ENCODE data around the gene CSRP1. TPM values are rescaled to one million over a fixed set of nuclear protein-coding genes. Genes with fewer than 3 reads are reported as not detected.
A peak's percentile ranks its signal among the peaks of the same experiment; 100 is the strongest.

The CSRP1 gene
- total RNA-seq, 2 donors from 2014 or later, result 2,051 to 3,060 TPM

DNA sequence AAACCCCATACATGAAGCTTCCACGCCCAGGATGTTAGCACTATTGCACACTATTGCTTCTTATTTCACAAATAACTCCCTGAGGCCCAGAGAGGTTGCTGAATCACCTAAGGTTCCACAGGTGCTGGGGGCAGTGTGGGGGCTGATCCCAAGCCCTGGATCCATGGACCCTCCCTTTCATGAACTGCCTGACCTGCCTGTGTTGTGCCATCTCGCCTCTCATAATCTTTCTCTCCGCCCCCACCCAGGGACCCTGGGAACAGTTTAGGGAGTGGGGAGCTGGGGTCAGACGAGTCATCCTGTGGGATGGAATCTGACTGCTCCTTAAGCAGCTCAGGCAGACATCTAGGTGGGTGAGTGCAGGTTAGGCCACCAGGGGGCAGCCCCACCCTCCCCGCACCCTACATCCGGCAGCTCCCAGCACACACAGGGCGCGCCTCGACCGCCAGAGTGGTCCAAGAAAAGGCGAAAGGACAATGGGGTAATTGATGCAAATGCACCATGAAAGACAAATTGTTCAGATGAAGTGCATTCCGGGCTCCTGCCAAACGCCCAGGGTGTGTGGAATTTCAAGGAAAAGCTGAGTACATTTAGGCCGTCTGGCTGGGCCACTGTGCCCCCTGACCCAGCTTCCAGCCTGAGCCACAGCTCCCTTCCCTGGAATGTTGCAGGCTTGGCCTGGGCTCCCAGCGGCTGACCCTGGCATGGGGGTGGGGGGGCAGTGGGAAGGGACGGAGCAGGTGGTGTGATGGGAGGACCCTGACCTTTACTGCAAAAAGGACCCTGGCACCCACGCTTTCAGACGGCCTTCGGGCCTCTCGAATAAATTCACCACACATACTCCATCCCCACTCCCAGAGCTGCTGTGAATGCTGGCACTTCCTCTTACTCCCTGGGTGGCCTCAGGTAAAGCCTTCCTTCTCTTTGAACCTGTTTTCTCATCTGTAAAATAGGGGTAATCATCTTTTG lies 58.7 kb downstream of the CSRP1 start:
- Histone ChIP-seq H3K27me3 (replicated peaks; ENCODE audit: insufficient read depth) (no peaks in the 10 kb centered on the region), H3K9me3 (no peaks in the 10 kb centered on the region), H3K36me3 (no peaks in the 10 kb centered on the region), H3K4me1 (ENCODE audit: control insufficient read depth in 1 of 2, low read depth in 2 of 2) (peaks cover 6 to 23% of the 10 kb centered on the region in 2 donors), H3K27ac (no peak overlapping the region), H3K4me3 (no peak overlapping the region)
- no peak for ATAC-seq (ENCODE audit: insufficient number of reproducible peaks, low FRiP score, low read depth)
- TF ChIP-seq, protein P1, sequence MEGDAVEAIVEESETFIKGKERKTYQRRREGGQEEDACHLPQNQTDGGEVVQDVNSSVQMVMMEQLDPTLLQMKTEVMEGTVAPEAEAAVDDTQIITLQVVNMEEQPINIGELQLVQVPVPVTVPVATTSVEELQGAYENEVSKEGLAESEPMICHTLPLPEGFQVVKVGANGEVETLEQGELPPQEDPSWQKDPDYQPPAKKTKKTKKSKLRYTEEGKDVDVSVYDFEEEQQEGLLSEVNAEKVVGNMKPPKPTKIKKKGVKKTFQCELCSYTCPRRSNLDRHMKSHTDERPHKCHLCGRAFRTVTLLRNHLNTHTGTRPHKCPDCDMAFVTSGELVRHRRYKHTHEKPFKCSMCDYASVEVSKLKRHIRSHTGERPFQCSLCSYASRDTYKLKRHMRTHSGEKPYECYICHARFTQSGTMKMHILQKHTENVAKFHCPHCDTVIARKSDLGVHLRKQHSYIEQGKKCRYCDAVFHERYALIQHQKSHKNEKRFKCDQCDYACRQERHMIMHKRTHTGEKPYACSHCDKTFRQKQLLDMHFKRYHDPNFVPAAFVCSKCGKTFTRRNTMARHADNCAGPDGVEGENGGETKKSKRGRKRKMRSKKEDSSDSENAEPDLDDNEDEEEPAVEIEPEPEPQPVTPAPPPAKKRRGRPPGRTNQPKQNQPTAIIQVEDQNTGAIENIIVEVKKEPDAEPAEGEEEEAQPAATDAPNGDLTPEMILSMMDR (IDR thresholded peaks at IDR 0.05), result peak; percentile 84
- DNase-seq (ENCODE audit: low spot score), result no peak

DNA sequence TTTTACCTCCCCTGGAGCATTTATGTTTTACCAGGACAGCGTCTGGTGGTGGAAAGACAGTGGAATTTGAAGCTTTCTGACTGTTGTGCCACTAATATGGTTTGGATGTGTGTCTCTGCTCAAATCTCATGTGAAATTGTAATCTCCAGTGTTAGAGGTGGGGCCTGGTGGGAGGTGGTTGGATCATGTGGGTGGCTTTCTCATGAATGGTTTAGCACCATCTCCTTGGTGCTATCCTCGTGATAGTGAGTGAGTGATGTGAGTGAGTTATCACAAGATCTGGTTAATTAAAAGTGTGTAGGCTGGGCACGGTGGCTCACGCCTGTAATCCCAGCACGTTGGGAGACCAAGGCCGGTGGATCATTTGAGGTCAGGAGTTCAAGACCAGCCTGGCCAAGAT lies 61.6 kb downstream of the CSRP1 start:
- TF ChIP-seq, protein P1 (IDR thresholded peaks at IDR 0.05), result no peak
- H3K9me3 ChIP-seq, result no peaks in the 10 kb centered on the region
- no peak overlapping the region for H3K4me3 ChIP-seq
- H3K27me3 ChIP-seq (replicated peaks; ENCODE audit: insufficient read depth), result no peaks in the 10 kb centered on the region
- no peaks in the 10 kb centered on the region for H3K36me3 ChIP-seq
- H3K27ac ChIP-seq, result no peak overlapping the region
- ATAC-seq (ENCODE audit: insufficient number of reproducible peaks, low FRiP score, low read depth) (no peak), DNase-seq (ENCODE audit: low spot score) (no peak)
- H3K4me1 ChIP-seq (ENCODE audit: control insufficient read depth in 1 of 2, low read depth in 2 of 2), result peaks cover 0 to 7% of the 10 kb centered on the region in 2 donors

DNA sequence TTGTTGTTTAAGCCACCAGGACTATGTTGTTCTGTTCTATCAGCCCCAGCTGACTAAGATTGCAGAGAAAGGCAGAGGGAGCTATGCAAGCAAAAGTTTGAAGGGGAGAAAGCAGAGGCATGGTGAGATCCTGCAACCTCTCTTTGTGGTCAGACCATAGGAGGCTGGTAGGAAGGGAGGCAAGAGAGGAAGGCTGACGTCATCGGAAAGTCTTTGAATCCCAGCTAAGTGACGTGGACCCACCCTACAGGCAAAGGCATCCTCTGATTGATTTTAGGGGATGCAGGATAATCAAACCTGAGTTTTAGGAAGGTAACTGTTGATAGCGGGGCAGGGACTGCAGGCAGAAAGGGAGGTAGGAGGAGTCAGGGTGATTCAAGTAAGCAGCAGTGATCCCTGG lies 62.1 kb downstream of the CSRP1 start:
- H3K9me3 ChIP-seq, result no peaks in the 10 kb centered on the region
- no peak overlapping the region for H3K27ac ChIP-seq
- DNase-seq (ENCODE audit: low spot score) (no peak), ATAC-seq (ENCODE audit: insufficient number of reproducible peaks, low FRiP score, low read depth) (no peak)
- H3K36me3 ChIP-seq, result no peaks in the 10 kb centered on the region
- H3K4me1 ChIP-seq (ENCODE audit: control insufficient read depth in 1 of 2, low read depth in 2 of 2), result peaks cover 0 to 7% of the 10 kb centered on the region in 2 donors
- H3K4me3 ChIP-seq, result no peak overlapping the region
- no peaks in the 10 kb centered on the region for H3K27me3 ChIP-seq (replicated peaks; ENCODE audit: insufficient read depth)
- TF ChIP-seq, protein P1 (IDR thresholded peaks at IDR 0.05), result no peak

DNA sequence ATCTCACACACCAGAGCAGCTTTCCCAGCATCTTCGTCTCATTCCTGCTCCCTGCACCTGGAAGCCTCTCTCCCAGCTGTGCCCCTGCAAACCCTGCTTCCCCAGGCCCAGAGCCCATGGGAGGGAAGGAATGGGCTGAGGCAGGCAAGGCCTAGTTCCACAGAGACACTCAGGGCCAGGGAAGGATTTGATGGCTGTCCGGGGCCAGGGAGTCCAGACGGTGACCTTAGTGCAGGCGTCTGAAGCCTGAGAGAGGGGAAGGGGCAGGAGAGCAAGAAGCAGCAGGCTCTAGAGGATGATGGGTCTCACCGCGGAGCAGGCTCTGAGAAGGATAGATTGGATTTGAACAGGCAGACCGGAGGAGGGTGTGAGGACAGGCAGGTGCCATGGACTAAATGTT lies 63.2 kb downstream of the CSRP1 start:
- TF ChIP-seq, protein P1 (IDR thresholded peaks at IDR 0.05), result no peak
- ATAC-seq (ENCODE audit: insufficient number of reproducible peaks, low FRiP score, low read depth) (no peak), DNase-seq (ENCODE audit: low spot score) (no peak)
- H3K4me1 ChIP-seq (ENCODE audit: control insufficient read depth in 1 of 2, low read depth in 2 of 2), result peaks cover 0 to 7% of the 10 kb centered on the region in 2 donors
- H3K27me3 ChIP-seq (replicated peaks; ENCODE audit: insufficient read depth), result no peaks in the 10 kb centered on the region
- H3K36me3 ChIP-seq, result no peaks in the 10 kb centered on the region
- H3K9me3 ChIP-seq, result no peaks in the 10 kb centered on the region
- H3K27ac ChIP-seq, result no peak overlapping the region
- no peak overlapping the region for H3K4me3 ChIP-seq

DNA sequence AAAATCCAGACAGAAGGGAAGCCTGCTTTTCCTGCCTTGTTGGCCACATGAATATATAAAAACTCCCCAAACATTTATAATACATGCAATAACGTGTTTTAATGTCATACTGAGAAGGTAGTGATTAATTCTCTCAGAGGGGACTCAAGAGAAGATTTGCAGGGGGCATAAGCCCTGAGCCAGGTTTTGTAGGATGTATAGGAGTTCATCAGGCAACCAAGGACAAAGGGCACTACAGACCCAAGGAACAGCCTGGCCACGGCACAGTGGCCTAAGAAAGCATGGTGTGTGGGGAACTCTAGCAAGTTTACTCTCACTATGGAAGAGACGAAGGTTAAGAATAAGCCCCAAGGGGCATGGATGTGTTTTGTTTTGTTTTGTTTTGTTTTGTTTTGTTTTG lies 70.0 kb downstream of the CSRP1 start:
- H3K27me3 ChIP-seq (replicated peaks; ENCODE audit: insufficient read depth), result no peaks in the 10 kb centered on the region
- H3K27ac ChIP-seq, result no peak overlapping the region
- H3K4me3 ChIP-seq, result no peak overlapping the region
- no peaks in the 10 kb centered on the region for H3K36me3 ChIP-seq
- peaks cover 0 to 11% of the 10 kb centered on the region in 2 donors for H3K4me1 ChIP-seq (ENCODE audit: control insufficient read depth in 1 of 2, low read depth in 2 of 2)
- TF ChIP-seq, protein P1 (IDR thresholded peaks at IDR 0.05), result no peak
- H3K9me3 ChIP-seq, result no peaks in the 10 kb centered on the region
- DNase-seq (ENCODE audit: low spot score) (no peak), ATAC-seq (ENCODE audit: insufficient number of reproducible peaks, low FRiP score, low read depth) (no peak)

Data from thoracic aorta (tissue), 2 donors.